ENCODE measurements around the gene RASIP1. TPM values are rescaled to one million over a fixed set of nuclear protein-coding genes. Genes with fewer than 3 reads are reported as not detected.
A peak's percentile ranks its signal among the peaks of the same experiment; 100 is the strongest.

RASIP1 gene
- total RNA-seq, 4 donors from 2014 or later, result 9.7 to 25.8 (median 14.0) TPM

DNA sequence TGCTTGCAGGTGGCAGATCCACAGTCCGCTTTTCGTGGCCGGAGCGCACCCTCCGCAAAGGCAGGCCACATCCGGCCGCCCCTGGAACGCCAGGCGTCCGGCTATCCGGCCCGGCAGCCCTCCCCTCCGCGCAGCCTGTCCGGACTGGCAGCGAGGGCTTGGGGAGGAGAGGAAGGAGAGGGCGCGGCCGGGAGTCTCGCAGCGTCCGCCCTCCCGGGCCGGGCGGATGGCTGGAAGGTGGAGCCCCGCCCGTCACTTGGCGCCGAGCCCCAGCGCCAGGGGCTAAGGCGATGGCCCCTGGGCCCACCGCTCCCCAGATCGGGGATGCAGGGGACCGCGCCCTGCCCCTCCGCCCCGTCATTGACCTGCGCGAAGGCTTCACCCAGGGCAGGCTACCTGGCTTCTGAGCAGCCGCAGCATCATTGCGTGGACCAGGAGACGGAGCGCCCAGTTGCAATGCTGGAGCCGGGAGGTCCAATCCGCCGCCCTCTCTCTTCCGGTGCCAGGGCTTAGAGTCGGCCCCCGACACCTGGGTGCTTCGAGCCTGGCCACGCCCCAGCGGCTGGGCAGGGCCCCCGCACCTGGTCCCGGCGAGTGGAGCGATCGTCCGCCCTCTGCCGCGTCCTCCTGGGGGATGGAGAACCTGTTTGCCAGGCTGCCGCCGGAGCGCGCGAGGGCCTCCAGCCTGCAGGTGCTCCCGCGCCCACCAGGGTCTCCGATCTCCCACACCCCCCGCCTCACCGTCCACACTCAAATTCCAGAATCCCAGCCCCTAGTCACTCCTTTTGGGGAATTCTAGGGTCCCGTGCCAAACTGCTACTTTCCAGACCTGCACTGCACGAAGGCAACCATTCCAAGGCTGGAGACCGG lies 12.3 kb upstream of the RASIP1 start, which contains the start of gene FUT1:
FUT1 (minus strand) TSS at position 146 of the 870 bp plus-strand sequence. CDS start 1,360 bp downstream, outside the sequence.
- 8 to 17% methylated on average over 12 to 18 of the region's 73 CpGs for WGBS, 2 donors
- no peaks in the 10 kb centered on the region for H3K9me3 ChIP-seq
- no peaks in the 10 kb centered on the region for H3K27me3 ChIP-seq
- H3K4me1 ChIP-seq, result peaks cover 9 to 22% of the 10 kb centered on the region in 2 donors
- TF ChIP-seq, protein P1, sequence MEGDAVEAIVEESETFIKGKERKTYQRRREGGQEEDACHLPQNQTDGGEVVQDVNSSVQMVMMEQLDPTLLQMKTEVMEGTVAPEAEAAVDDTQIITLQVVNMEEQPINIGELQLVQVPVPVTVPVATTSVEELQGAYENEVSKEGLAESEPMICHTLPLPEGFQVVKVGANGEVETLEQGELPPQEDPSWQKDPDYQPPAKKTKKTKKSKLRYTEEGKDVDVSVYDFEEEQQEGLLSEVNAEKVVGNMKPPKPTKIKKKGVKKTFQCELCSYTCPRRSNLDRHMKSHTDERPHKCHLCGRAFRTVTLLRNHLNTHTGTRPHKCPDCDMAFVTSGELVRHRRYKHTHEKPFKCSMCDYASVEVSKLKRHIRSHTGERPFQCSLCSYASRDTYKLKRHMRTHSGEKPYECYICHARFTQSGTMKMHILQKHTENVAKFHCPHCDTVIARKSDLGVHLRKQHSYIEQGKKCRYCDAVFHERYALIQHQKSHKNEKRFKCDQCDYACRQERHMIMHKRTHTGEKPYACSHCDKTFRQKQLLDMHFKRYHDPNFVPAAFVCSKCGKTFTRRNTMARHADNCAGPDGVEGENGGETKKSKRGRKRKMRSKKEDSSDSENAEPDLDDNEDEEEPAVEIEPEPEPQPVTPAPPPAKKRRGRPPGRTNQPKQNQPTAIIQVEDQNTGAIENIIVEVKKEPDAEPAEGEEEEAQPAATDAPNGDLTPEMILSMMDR (IDR thresholded peaks at IDR 0.05), result peak in 4 of 6 experiments; percentile 26 to 48 (median 32)
- peak in 1 of 2 donors; percentile 58 for TF ChIP-seq POLR2A (IDR thresholded peaks at IDR 0.05)
- DNase-seq, result peak; percentile 86 to 93
- H3K36me3 ChIP-seq, result no peaks in the 10 kb centered on the region
- peak within 1 kb of the TSS; percentile 4 to 36 (median 18) for H3K4me3 ChIP-seq (replicated peaks in 1 of 3)
- H3K27ac ChIP-seq, result peak within 1 kb of the TSS; percentile 24 to 56 (median 49)
- intact Hi-C loops (cut with DNase I), result no loop called here

- Histone ChIP-seq H3K36me3 (no peaks in the 10 kb centered on the region), H3K27me3 (no peaks in the 10 kb centered on the region), H3K27ac (peak overlapping the region; percentile 24 to 56 (median 49)), H3K4me1 (peaks cover 15 to 29% of the 10 kb centered on the region in 2 donors), H3K9me3 (no peaks in the 10 kb centered on the region), H3K4me3 (replicated peaks in 1 of 3) (peak overlapping the region; percentile 4 to 36 (median 18))
- TF ChIP-seq, protein P1 (IDR thresholded peaks at IDR 0.05), result no peak
- TF ChIP-seq POLR2A (IDR thresholded peaks at IDR 0.05), result no peak
- intact Hi-C loops (cut with DNase I), result no loop called here
- 22 to 30% methylated on average over 20 of the region's 20 CpGs for WGBS, 2 donors
- no peak for DNase-seq
These were observed 11.6 kb upstream of the RASIP1 start for GRCh38 chr19:48751845-48752495.

DNA sequence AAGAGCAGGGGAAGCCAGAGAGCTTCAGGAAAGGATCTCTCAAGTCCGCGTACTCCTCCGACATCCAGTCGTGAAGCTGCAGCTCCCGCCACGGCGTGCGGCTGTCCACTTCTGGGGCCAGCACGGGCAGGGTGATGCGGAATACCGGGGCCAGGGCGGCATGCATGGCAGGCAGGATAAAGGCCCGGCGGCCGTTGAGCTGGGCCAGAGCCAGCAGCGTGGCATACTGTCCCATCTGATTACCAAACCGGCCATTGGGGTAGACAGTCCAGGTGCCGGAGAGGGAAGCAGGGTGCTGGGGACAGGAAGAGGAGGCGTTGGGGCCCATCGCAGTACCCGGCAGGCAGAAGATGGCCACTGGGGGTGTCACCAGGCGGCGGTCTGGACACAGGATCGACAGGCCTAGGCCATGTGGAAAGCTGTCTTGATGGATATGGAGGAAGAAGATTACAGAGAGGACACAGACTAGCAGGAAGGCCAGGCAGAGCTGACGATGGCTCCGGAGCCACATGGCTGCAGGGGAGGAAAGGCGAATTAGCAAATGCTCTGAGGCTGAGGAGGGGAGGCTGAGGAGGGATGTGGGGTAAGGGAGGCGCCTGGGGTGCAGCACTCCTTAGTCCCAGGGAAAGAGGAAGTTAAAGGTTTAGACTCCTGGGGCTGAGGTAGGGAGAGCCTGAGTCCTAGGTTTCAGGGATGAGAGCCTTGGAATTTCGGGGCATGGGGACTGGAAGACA lies 10.5 kb upstream of the RASIP1 start:
- Histone ChIP-seq H3K27ac (no peak overlapping the region), H3K36me3 (no peaks in the 10 kb centered on the region), H3K4me3 (replicated peaks in 1 of 3) (no peak overlapping the region), H3K4me1 (peaks cover 15 to 29% of the 10 kb centered on the region in 2 donors), H3K27me3 (no peaks in the 10 kb centered on the region), H3K9me3 (no peaks in the 10 kb centered on the region)
- 86 to 93% methylated on average over 28 of the region's 29 CpGs for WGBS, 2 donors
- no peak for DNase-seq
- intact Hi-C loops (cut with DNase I), result no loop called here
- TF ChIP-seq, protein P1 (IDR thresholded peaks at IDR 0.05), result no peak
- TF ChIP-seq POLR2A (IDR thresholded peaks at IDR 0.05), result no peak

- WGBS, 2 donors, result 92 to 100% methylated on average over 4 to 31 of the region's 31 CpGs
- Histone ChIP-seq H3K27ac (no peak overlapping the region), H3K9me3 (no peaks in the 10 kb centered on the region), H3K27me3 (no peaks in the 10 kb centered on the region), H3K36me3 (no peaks in the 10 kb centered on the region), H3K4me3 (replicated peaks in 1 of 3) (no peak overlapping the region), H3K4me1 (peaks cover 15 to 29% of the 10 kb centered on the region in 2 donors)
- intact Hi-C loops (cut with DNase I), result no loop called here
- no peak for DNase-seq
- TF ChIP-seq POLR2A (IDR thresholded peaks at IDR 0.05), result no peak
- TF ChIP-seq, protein P1 (IDR thresholded peaks at IDR 0.05), result no peak
These were observed 9.9 kb upstream of the RASIP1 start for GRCh38 chr19:48750351-48750750.
